GM20431 (cell line): ENCODE results near the gene MOGAT1.

Source experiments
- in situ Hi-C: fragments of 300-500 bp; cut with MseI, MboI; formaldehyde crosslinking; loops from one replicate; pipeline ENCODE4 v1.15.0; 2020; ENCODE audit warnings: low sequenced_read_pairs; ENCODE audit not compliant: unreplicated experiment

MOGAT1 gene

GRCh38 chr2:222671259-222672067 is at the start of gene MOGAT1:
TSS of gene MOGAT1 (plus strand) at chr2:222671658. CDS start at chr2:222671786, 128 bp downstream.
- in situ Hi-C loops: no loop called here

GRCh38 chr2:222621893-222622292 is 49.6 kb upstream of the MOGAT1 start:
- in situ Hi-C loops: no loop called here

- in situ Hi-C loops: no loop called here
Measured at GRCh38 chr2:222622910-222623309, 48.5 kb upstream of the MOGAT1 start.

- in situ Hi-C loops: no loop called here
Measured at GRCh38 chr2:222623756-222624309, 47.6 kb upstream of the MOGAT1 start.

- in situ Hi-C loops: no loop called here
Measured at GRCh38 chr2:222627764-222628163, 43.7 kb upstream of the MOGAT1 start.

- in situ Hi-C loops: no loop called here
Measured at GRCh38 chr2:222635295-222635694, 36.2 kb upstream of the MOGAT1 start.

- in situ Hi-C loops: no loop called here
Measured at GRCh38 chr2:222637067-222637466, 34.4 kb upstream of the MOGAT1 start.

- in situ Hi-C loops: no loop called here
Measured at GRCh38 chr2:222641336-222641735, 30.1 kb upstream of the MOGAT1 start.

GRCh38 chr2:222643134-222643533 is 28.3 kb upstream of the MOGAT1 start:
- in situ Hi-C loops: no loop called here

GRCh38 chr2:222646008-222646407 is 25.4 kb upstream of the MOGAT1 start:
- in situ Hi-C loops: no loop called here

- in situ Hi-C loops: no loop called here
Measured at GRCh38 chr2:222649801-222650200, 21.7 kb upstream of the MOGAT1 start.

GRCh38 chr2:222651718-222652418 is 19.6 kb upstream of the MOGAT1 start:
- in situ Hi-C loops: no loop called here

- in situ Hi-C loops: no loop called here
Measured at GRCh38 chr2:222652491-222653255, 18.8 kb upstream of the MOGAT1 start.

- in situ Hi-C loops: no loop called here
Measured at GRCh38 chr2:222653280-222653679, 18.2 kb upstream of the MOGAT1 start.

- in situ Hi-C loops: no loop called here
Measured at GRCh38 chr2:222655787-222656525, 15.5 kb upstream of the MOGAT1 start, which contains the start of gene FARSB. TSS of gene FARSB (minus strand) at chr2:222656092. CDS start at chr2:222656073, 19 bp downstream.

- in situ Hi-C loops: no loop called here
Measured at GRCh38 chr2:222656526-222657446, 14.7 kb upstream of the MOGAT1 start.

GRCh38 chr2:222663479-222663878 is 8.0 kb upstream of the MOGAT1 start:
- in situ Hi-C loops: no loop called here

GRCh38 chr2:222668494-222669154 is 2.8 kb upstream of the MOGAT1 start:
- in situ Hi-C loops: no loop called here
